HL-60 (cell line): Measurements from ENCODE around the gene AKAP6.

Experiments used
- DNase-seq, 2 experiments: peaks; one replicate each; pipeline ENCODE4 v3.0.0-alpha.2; 2010 to 2020; ENCODE audit warnings: low read depth in 1 of 2, low spot score in 1 of 2
- H3K27ac ChIP-seq: fragments of 250-450 bp; sonication (Bioruptor Pico); replicated peaks from 2 replicates; pipeline ENCODE4 v1.5.1; 2020; ENCODE audit warnings: mild to moderate bottlenecking, moderate library complexity
- H3K27me3 ChIP-seq: fragments of 250-450 bp; sonication (Bioruptor Pico); 2 replicates; pipeline ENCODE4 v1.5.1; 2021; ENCODE audit warnings: mild to moderate bottlenecking, moderate library complexity; ENCODE audit not compliant: insufficient read depth, poor library complexity, severe bottlenecking
- H3K4me3 ChIP-seq: replicated peaks from 2 replicates; pipeline ENCODE4 v1.5.1; 2011; ENCODE audit warnings: mild to moderate bottlenecking, control low read depth, low read length; ENCODE audit not compliant: insufficient read depth
- CTCF ChIP-seq: IDR thresholded peaks from one replicate; pipeline ENCODE4 v1.5.1; 2011; ENCODE audit warnings: low read length, control low read depth, inconsistent platforms; ENCODE audit not compliant: insufficient read depth
- GABPA ChIP-seq: IDR thresholded peaks from 2 replicates; pipeline ENCODE4 v1.6.1; 2012; ENCODE audit warnings: low read depth
- POLR2AphosphoS5 ChIP-seq: IDR thresholded peaks from 2 replicates; pipeline ENCODE4 v1.6.1; 2012; ENCODE audit warnings: low read depth
- SPI1 ChIP-seq: IDR thresholded peaks from 2 replicates; pipeline ENCODE4 v1.6.1; 2012; ENCODE audit warnings: low read depth, mild to moderate bottlenecking, borderline replicate concordance
- TF ChIP-seq, protein P1 (sequence below): IDR thresholded peaks from 2 replicates; pipeline ENCODE4 v1.6.1; 2012; ENCODE audit warnings: low read depth; ENCODE audit not compliant: insufficient replicate concordance

Gene AKAP6

GRCh38 chr14:32492457-32492856, 163.4 kb downstream of the AKAP6 start:
- Histone ChIP-seq H3K27me3 (no peaks in the 10 kb centered on the region), H3K27ac (no peak overlapping the region), H3K4me3 (no peak overlapping the region)
- no peak for TF ChIP-seq POLR2AphosphoS5
- TF ChIP-seq, protein P1, sequence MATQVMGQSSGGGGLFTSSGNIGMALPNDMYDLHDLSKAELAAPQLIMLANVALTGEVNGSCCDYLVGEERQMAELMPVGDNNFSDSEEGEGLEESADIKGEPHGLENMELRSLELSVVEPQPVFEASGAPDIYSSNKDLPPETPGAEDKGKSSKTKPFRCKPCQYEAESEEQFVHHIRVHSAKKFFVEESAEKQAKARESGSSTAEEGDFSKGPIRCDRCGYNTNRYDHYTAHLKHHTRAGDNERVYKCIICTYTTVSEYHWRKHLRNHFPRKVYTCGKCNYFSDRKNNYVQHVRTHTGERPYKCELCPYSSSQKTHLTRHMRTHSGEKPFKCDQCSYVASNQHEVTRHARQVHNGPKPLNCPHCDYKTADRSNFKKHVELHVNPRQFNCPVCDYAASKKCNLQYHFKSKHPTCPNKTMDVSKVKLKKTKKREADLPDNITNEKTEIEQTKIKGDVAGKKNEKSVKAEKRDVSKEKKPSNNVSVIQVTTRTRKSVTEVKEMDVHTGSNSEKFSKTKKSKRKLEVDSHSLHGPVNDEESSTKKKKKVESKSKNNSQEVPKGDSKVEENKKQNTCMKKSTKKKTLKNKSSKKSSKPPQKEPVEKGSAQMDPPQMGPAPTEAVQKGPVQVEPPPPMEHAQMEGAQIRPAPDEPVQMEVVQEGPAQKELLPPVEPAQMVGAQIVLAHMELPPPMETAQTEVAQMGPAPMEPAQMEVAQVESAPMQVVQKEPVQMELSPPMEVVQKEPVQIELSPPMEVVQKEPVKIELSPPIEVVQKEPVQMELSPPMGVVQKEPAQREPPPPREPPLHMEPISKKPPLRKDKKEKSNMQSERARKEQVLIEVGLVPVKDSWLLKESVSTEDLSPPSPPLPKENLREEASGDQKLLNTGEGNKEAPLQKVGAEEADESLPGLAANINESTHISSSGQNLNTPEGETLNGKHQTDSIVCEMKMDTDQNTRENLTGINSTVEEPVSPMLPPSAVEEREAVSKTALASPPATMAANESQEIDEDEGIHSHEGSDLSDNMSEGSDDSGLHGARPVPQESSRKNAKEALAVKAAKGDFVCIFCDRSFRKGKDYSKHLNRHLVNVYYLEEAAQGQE = no peak
- no peak for TF ChIP-seq CTCF
- TF ChIP-seq GABPA = no peak
- no peak for TF ChIP-seq SPI1
- DNase-seq = no peak

DNA sequence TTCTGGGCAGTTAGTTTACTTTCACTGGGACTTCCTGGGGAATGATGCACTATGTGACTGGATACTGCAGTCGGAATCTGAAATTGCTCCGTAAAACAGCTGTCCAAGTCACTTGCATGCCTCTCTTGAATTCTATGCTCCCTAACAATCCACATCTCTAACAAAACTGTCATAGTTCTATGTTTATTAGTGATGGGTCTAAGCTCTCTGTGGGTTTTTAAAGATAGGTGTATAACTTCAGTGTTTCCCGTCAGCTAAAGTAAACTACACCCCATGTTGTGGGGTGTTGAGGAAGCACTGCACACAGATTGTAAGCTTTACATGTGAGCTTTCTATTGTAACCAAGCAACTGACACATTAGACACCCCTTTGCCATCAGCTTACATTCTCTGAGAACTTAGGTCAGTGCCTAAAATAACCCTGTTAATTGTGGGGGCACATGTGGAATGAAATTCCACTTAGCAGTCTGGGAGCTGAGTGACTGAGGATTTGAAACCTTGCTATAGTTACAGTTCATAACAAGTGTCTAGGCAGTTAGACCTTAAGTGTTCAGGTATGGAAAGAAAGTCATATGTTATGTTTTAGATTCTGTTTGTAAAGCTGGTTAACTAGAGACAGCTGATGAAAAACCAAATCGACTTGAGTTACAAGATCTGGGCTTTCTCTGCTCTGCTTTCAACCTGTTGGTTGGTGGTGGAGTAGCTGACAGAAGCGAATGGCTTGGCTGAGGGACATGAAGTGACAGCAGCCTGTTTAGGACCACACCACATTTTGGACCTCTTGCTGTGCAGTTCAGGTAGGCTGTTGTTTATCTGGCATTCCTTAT, 165.7 kb downstream of the AKAP6 start:
- DNase-seq = no peak
- Histone ChIP-seq H3K27me3 (no peaks in the 10 kb centered on the region), H3K4me3 (no peak overlapping the region), H3K27ac (no peak overlapping the region)
- TF ChIP-seq GABPA (no peak), SPI1 (no peak), POLR2AphosphoS5 (no peak), CTCF (no peak)
- TF ChIP-seq, protein P1 = no peak

GRCh38 chr14:32495435-32495734, 166.3 kb downstream of the AKAP6 start:
- TF ChIP-seq CTCF = no peak
- TF ChIP-seq, protein P1 = no peak
- no peak for TF ChIP-seq POLR2AphosphoS5
- H3K4me3 ChIP-seq = no peak overlapping the region
- no peak overlapping the region for H3K27ac ChIP-seq
- H3K27me3 ChIP-seq = no peaks in the 10 kb centered on the region
- DNase-seq = no peak
